ENCODE measurements around the gene SLC9C1. TPM values are rescaled to one million over a fixed set of nuclear protein-coding genes. Genes with fewer than 3 reads are reported as not detected.

SLC9C1 gene
- polyA plus RNA-seq, 1 donor (not counting 4 experiments of a cell fraction or from before 2014, with no cell fraction given), result not detected

- dilution Hi-C loops (cut with MboI; ENCODE audit: extremely low pct_ligation_motif_present, low sequenced_read_pairs), result no loop called here
- Histone ChIP-seq H3K36me3 (ENCODE audit: control insufficient read depth in 2 of 2, extremely low read depth in 1 of 2, insufficient read depth in 2 of 2, low read length in 2 of 2) (peaks cover 24 to 27% of the 10 kb centered on the region in 2 experiments), H3K4me2 (ENCODE audit: control insufficient read depth, extremely low read depth, insufficient read depth, low read depth, low read length) (no peak overlapping the region), H3K79me2 (ENCODE audit: control insufficient read depth, insufficient read depth, low read length) (peaks cover 20% of the 10 kb centered on the region), H3K9me1 (ENCODE audit: control insufficient read depth, extremely low read depth, insufficient read depth, low read length) (peaks cover 3% of the 10 kb centered on the region), H3K4me3 (ENCODE audit: control insufficient read depth in 2 of 3, extremely low read depth in 1 of 3, insufficient read depth in 2 of 3, low read depth in 1 of 3, low read length in 3 of 3) (no peak overlapping the region), H4K20me1 (ENCODE audit: control insufficient read depth, extremely low read depth, insufficient read depth, low read length) (no peaks in the 10 kb centered on the region), H2AFZ (ENCODE audit: control insufficient read depth, low read length) (no peak overlapping the region), H3K27ac (ENCODE audit: control insufficient read depth, insufficient read depth, low read length) (no peak overlapping the region), H3K27me3 (ENCODE audit: control insufficient read depth, extremely low read depth, insufficient read depth, low read length) (no peaks in the 10 kb centered on the region), H3K4me1 (ENCODE audit: control insufficient read depth, extremely low read depth, insufficient read depth, low read length) (peaks cover 22% of the 10 kb centered on the region), H3K9ac (ENCODE audit: control insufficient read depth, extremely low read depth, insufficient read depth, low read length) (no peak overlapping the region), H3K9me3 (ENCODE audit: control insufficient read depth, low read depth, low read length) (no peaks in the 10 kb centered on the region)
- TF ChIP-seq EZH2 (IDR thresholded peaks at IDR 0.05; ENCODE audit: low read length) (no peak), CTCF (optimal IDR thresholded peaks at IDR 0.05 in 1 of 3, IDR thresholded peaks at IDR 0.05 in 1 of 3, conservative IDR thresholded peaks at IDR 0.05 in 1 of 3; ENCODE audit: extremely low read depth in 1 of 3, insufficient read depth in 2 of 3, low read length in 3 of 3) (no peak)
- DNase-seq (ENCODE audit: low read depth, low spot score) (no peak), FAIRE-seq (no peak)
These were observed 189.2 kb downstream of the SLC9C1 start for GRCh38 chr3:112104774-112105173.

- Histone ChIP-seq H3K9me1 (ENCODE audit: control insufficient read depth, extremely low read depth, insufficient read depth, low read length) (peaks cover 3% of the 10 kb centered on the region), H3K27me3 (ENCODE audit: control insufficient read depth, extremely low read depth, insufficient read depth, low read length) (no peaks in the 10 kb centered on the region), H3K36me3 (ENCODE audit: control insufficient read depth in 2 of 2, extremely low read depth in 1 of 2, insufficient read depth in 2 of 2, low read length in 2 of 2) (peaks cover 14 to 27% of the 10 kb centered on the region in 2 experiments), H2AFZ (ENCODE audit: control insufficient read depth, low read length) (no peak overlapping the region), H4K20me1 (ENCODE audit: control insufficient read depth, extremely low read depth, insufficient read depth, low read length) (no peaks in the 10 kb centered on the region), H3K9me3 (ENCODE audit: control insufficient read depth, low read depth, low read length) (no peaks in the 10 kb centered on the region), H3K27ac (ENCODE audit: control insufficient read depth, insufficient read depth, low read length) (peak overlapping the region; percentile 80), H3K4me3 (ENCODE audit: control insufficient read depth in 2 of 3, extremely low read depth in 1 of 3, insufficient read depth in 2 of 3, low read depth in 1 of 3, low read length in 3 of 3) (peak overlapping the region in 2 of 3 experiments; percentile 15 to 40), H3K4me1 (ENCODE audit: control insufficient read depth, extremely low read depth, insufficient read depth, low read length) (peaks cover 34% of the 10 kb centered on the region), H3K79me2 (ENCODE audit: control insufficient read depth, insufficient read depth, low read length) (peaks cover 39% of the 10 kb centered on the region), H3K9ac (ENCODE audit: control insufficient read depth, extremely low read depth, insufficient read depth, low read length) (peak overlapping the region; percentile 61), H3K4me2 (ENCODE audit: control insufficient read depth, extremely low read depth, insufficient read depth, low read depth, low read length) (peak overlapping the region; percentile 80)
- dilution Hi-C loops (cut with MboI; ENCODE audit: extremely low pct_ligation_motif_present, low sequenced_read_pairs), result no loop called here
- DNase-seq (ENCODE audit: low read depth, low spot score), result peak; percentile 97
- TF ChIP-seq CTCF (optimal IDR thresholded peaks at IDR 0.05 in 1 of 3, IDR thresholded peaks at IDR 0.05 in 1 of 3, conservative IDR thresholded peaks at IDR 0.05 in 1 of 3; ENCODE audit: extremely low read depth in 1 of 3, insufficient read depth in 2 of 3, low read length in 3 of 3) (no peak), EZH2 (IDR thresholded peaks at IDR 0.05; ENCODE audit: low read length) (no peak)
- peak; percentile 99 for FAIRE-seq
These were observed 192.1 kb downstream of the SLC9C1 start for GRCh38 chr3:112101916-112102315.

All from keratinocyte (primary cell).